GM21526 (cell line): ENCODE data around the gene DGKG.

ENCODE experiments used
- ATAC-seq: cut with Tn5 transposase; IDR thresholded peaks from one replicate; pipeline ENCODE4 v1.9.1; 2021; ENCODE audit warnings: moderate library complexity; ENCODE audit not compliant: unreplicated experiment, low FRiP score

The DGKG gene

DNA sequence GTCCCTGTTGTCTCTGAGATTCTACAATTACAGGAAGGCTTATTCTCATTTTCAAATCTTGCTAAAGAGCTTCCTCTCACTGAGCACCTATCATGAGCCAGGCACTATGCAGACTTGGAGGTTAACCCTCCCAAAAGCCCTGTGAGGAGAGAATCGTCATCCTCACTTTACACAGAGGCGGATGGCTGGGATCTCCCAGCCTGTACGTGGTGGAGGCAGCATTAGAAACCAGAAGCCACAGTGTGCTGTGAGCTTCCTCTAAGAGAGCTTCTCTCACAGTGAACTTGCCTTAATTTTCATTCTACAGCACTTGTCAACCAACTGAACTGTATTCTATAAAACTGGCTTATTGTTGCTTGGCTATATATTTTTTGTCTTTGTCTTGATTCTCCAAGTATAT lies 6.1 kb upstream of the DGKG start:
- ATAC-seq: no peak

- ATAC-seq: no peak
These were observed 5.6 kb upstream of the DGKG start for GRCh38 chr3:186367631-186368030.

- ATAC-seq: no peak
These were observed 4.2 kb upstream of the DGKG start for GRCh38 chr3:186366206-186366605.

DNA sequence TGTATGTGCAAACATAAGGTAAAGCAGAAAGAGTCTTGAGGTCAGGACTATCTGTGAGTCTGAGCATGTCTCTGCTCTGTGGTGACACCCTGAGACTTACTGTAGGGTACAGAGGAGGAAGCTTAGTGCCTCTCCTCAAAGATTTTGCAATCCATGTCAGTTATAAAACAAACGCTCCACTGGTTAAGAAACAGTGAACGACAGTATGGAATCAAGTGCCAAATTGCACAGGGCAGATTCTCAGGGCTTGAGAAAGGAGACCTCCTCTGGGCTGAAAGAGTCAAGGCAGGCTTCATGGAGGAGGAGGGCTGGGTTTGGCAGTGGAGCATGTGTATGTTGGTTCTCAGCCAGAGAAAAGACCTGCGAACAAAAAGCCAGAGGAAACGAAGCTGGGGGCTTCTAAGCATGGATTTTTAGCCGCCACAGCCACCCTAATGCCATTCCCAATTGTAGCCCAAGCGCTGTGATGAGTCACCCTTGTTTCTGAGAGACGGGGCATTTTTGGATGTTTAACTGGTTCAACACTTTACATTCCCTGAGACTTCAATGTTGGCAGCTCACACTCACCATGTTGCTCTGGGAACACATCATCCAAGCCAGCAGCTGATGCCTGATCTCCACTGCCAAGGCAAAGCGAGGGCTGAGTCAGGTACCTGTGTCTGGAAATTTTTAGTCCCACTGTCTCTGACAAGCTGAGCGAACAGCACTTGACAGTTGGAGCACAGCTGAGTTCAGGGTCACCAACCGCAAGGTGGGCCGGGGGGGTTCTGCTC lies 3.4 kb upstream of the DGKG start:
- no peak for ATAC-seq

GRCh38 chr3:186362988-186363387 lies 954 bp upstream of the DGKG start:
- ATAC-seq: no peak

DNA sequence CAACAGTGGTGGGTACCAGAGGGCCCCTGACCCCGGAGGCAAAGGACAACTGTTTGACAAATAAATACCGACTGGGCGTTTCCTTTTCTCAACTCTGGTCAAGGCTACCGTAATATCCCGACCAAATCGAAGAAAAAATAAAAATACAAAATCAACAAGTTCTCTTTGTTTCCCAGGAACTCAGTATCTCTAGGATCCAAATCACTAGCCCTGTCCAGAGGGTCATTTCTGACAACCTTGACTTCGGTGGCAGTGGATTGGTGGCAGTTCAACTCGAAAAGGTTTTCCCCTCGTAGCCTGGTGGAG lies 456 bp upstream of the DGKG start:
- ATAC-seq: no peak

GRCh38 chr3:186361246-186361761 lies 730 bp downstream of the DGKG start:
- no peak for ATAC-seq

DNA sequence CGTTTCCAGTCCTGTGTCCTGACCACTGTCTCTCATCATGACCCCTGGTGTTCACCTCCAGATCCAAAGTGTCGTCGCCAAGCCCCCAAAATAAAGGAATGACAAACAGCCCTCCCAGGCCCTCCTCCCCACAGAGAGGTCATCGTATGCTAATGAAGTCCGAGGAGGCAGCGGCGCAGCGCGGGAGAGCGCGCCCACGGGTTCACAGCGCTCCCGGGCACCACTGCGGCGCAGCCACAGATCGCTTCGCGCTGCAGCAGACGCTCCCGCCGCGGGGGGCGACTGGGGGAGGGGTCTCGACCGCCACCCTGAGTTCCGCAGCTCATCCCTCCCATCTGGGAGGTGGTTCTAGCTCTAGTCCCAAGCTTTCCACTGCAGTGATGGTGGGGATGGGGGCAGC lies 1.3 kb downstream of the DGKG start:
- no peak for ATAC-seq

GRCh38 chr3:186359078-186359477 lies 3.0 kb downstream of the DGKG start:
- no peak for ATAC-seq

DNA sequence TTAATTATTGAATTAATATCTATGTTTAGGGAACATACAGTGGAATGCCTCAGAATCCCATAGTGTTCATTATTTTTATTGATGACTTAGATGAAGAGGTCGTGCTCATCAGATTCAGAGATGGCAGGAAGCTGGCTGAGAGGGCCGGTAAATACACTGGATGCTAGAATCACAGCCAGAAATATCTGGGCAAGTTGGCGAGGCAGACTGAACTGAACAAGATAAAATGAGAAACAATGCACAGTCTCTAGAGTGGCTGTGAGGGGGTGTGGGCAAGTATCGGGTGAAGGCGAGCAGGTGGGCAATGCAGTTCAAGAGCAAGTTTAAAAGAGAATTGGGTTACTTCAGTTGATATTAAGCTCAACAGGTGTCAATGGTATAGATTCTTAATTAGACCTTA lies 5.9 kb downstream of the DGKG start:
- no peak for ATAC-seq

DNA sequence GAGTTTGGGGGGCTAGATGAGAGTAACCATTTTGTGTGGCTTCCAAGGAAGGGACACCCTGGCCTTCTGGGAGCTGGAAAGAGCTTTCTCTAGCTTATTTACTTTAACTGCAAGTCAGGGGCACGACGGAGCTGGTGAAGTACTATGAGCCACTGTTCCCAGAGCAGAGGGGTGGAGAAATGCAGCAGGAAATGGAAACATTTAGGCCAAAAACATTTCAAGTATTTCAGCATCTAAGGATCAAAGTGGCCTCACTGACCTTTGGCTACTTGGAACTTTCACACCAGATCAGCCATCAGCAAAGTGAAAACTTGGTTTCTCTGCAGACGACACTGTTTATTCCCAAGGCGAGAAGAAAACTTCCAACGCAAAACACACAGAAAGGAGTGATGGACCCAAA lies 7.9 kb downstream of the DGKG start:
- no peak for ATAC-seq

GRCh38 chr3:186352369-186352768 lies 9.7 kb downstream of the DGKG start:
- ATAC-seq: no peak

GRCh38 chr3:186342197-186342596 lies 19.8 kb downstream of the DGKG start:
- ATAC-seq: no peak

DNA sequence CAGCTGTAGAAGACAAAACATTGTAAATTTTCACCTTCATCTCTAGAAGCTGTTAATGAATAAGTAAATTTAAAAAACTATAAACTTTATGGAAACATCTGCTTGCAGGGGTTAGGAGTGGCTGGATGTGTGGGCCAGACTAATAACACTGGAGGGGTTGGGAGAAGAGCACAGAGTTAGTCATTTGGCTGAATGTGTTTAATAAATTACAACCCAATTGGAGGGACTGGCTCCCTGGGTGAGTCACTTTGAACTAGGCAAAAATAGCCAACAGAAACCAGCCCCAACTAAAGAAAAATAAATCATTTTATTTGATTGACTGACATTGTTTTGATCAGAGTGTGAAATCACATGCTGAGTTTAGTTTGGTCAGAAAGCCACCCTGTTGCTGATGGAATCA lies 21.8 kb downstream of the DGKG start:
- ATAC-seq: no peak

DNA sequence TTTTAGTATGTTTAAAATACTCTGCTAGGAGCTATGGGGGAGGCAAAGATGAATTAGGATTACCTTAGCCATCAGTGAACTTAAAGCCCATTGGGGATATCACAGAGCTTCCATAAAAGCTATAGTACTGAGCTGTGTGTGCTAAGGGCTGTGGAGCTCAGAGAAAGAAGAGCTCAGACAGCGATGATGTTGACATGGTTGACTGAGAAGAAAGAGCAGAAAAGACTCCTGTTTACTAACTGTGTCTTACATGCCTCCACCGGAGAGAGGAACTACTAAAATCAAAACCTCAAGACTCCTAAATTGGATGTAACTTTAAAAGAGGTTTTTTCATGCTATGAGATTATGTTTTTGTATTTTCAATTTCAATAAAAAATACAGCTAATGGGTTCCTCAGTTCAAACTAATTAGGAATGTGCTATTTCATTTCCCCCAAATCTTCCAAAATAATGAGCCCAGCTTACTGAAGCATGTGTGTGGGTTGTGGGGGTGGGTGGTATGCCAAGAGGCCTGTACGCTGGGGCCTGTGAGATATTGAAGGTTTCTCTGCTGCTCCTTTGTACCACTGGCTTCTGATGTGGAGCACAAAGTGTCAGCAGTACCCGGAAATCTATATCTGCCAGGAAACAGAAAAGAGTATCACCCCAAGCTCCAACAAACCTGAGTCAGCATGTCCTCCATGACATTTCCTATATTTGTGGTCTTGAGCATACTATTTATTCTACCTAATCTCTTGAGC lies 22.7 kb downstream of the DGKG start:
- ATAC-seq: no peak

DNA sequence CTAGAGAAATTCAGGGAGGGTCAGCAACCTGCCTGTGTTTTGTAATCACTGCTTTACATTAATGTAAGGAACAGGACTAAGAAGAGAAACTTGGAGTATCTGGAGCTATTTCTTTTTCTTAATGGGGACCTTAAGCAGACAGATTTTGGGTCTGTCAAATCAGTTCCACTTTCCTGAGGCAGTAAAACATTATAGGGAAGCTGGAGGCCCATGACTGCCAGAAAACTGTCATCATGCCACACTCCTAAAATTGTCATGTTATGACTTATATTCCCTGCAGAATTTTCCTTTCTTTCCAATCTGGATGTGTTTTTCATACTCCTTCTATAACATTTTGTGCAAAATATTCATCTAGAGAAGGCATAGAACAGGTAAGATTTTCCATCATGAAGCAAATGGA lies 28.8 kb downstream of the DGKG start:
- no peak for ATAC-seq

GRCh38 chr3:186330772-186331460 lies 31.1 kb downstream of the DGKG start:
- no peak for ATAC-seq

DNA sequence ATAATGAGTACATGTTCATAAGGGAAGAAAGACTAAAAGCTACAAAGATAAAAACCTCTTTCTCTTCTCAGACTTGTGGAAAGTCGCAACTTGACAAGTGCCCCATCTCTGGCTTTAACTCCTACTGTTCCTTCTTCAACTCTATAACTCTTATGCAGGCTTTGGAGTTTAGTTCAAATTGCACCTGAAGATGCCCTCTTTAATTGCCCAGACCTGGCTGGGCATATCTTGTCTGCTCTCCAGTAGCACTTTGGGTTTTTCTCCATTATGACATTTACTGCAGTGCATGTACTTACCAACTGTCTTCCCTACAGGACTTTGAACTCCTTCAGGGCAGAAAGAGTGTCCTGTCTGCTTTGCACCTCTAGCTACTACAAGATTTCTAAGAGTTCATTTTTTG lies 32.4 kb downstream of the DGKG start:
- no peak for ATAC-seq

- no peak for ATAC-seq
These were observed 34.0 kb downstream of the DGKG start for GRCh38 chr3:186327912-186328487.

GRCh38 chr3:186322761-186323160 lies 39.3 kb downstream of the DGKG start:
- no peak for ATAC-seq

GRCh38 chr3:186321746-186322145 lies 40.3 kb downstream of the DGKG start:
- no peak for ATAC-seq
